ENCODE data around the gene TMEM132D. TPM values are rescaled to one million over a fixed set of nuclear protein-coding genes. Genes with fewer than 3 reads are reported as not detected.

Gene TMEM132D
- total and polyA plus RNA-seq, 8 donors: 0.19 to 2.8 (median 0.46) TPM

- no peak for FAIRE-seq
- Histone ChIP-seq H3K27ac (no peak overlapping the region), H3K9me3 (no peaks in the 10 kb centered on the region), H3K36me3 (no peaks in the 10 kb centered on the region), H3K4me3 (no peak overlapping the region), H3K4me1 (no peaks in the 10 kb centered on the region), H3K27me3 (peaks cover 0 to 10% (median 0%) of the 10 kb centered on the region in 4 donors)
- ATAC-seq: no peak
- no peak for DNase-seq
- TF ChIP-seq CTCF (IDR thresholded peaks at IDR 0.05): no peak
- 63 to 74% methylated on average over 9 of the region's 9 CpGs for WGBS, 2 donors
- intact Hi-C loops (cut with DNase I): no loop called here
Measured at GRCh38 chr12:129207084-129207483, 696.7 kb downstream of the TMEM132D start.

- no peaks in the 10 kb centered on the region for H3K36me3 ChIP-seq
- H3K4me1 ChIP-seq: no peaks in the 10 kb centered on the region
- no peaks in the 10 kb centered on the region for H3K9me3 ChIP-seq
- ATAC-seq (no peak), DNase-seq (no peak), FAIRE-seq (no peak)
- intact Hi-C loops (cut with DNase I): no loop called here
- whole genome bisulfite sequencing, 2 donors: 24 to 46% methylated on average over 2 of the region's 2 CpGs
- no peak overlapping the region for H3K27ac ChIP-seq
- no peak for TF ChIP-seq CTCF (IDR thresholded peaks at IDR 0.05)
- peaks cover 0 to 10% (median 0%) of the 10 kb centered on the region in 4 donors for H3K27me3 ChIP-seq
- H3K4me3 ChIP-seq: no peak overlapping the region
Measured at GRCh38 chr12:129203456-129203855, 700.4 kb downstream of the TMEM132D start.

GRCh38 chr12:129202109-129202814, 701.6 kb downstream of the TMEM132D start:
- FAIRE-seq: no peak
- TF ChIP-seq CTCF (IDR thresholded peaks at IDR 0.05): no peak
- H3K27ac ChIP-seq: no peak overlapping the region
- no peak for ATAC-seq
- no peaks in the 10 kb centered on the region for H3K9me3 ChIP-seq
- no peak for DNase-seq
- WGBS, 2 donors: 32 to 38% methylated on average over 6 of the region's 6 CpGs
- no peaks in the 10 kb centered on the region for H3K4me1 ChIP-seq
- peaks cover 0 to 10% (median 0%) of the 10 kb centered on the region in 4 donors for H3K27me3 ChIP-seq
- H3K36me3 ChIP-seq: no peaks in the 10 kb centered on the region
- intact Hi-C loops (cut with DNase I): no loop called here
- no peak overlapping the region for H3K4me3 ChIP-seq

GRCh38 chr12:129201029-129201428, 702.8 kb downstream of the TMEM132D start:
- no peaks in the 10 kb centered on the region for H3K36me3 ChIP-seq
- WGBS, 2 donors: 39 to 49% methylated on average over 2 of the region's 2 CpGs
- TF ChIP-seq CTCF (IDR thresholded peaks at IDR 0.05): no peak
- intact Hi-C loops (cut with DNase I): no loop called here
- no peak for DNase-seq
- H3K9me3 ChIP-seq: no peaks in the 10 kb centered on the region
- H3K27ac ChIP-seq: no peak overlapping the region
- no peak for ATAC-seq
- no peak overlapping the region for H3K4me3 ChIP-seq
- peaks cover 0 to 10% (median 0%) of the 10 kb centered on the region in 4 donors for H3K27me3 ChIP-seq
- FAIRE-seq: no peak
- no peaks in the 10 kb centered on the region for H3K4me1 ChIP-seq

- Histone ChIP-seq H3K36me3 (no peaks in the 10 kb centered on the region), H3K27ac (no peak overlapping the region), H3K27me3 (peaks cover 0 to 10% (median 0%) of the 10 kb centered on the region in 4 donors), H3K4me3 (no peak overlapping the region), H3K4me1 (no peaks in the 10 kb centered on the region), H3K9me3 (no peaks in the 10 kb centered on the region)
- no peak for FAIRE-seq
- DNase-seq: no peak
- no peak for TF ChIP-seq CTCF (IDR thresholded peaks at IDR 0.05)
- ATAC-seq: no peak
- 46 to 52% methylated on average over 8 of the region's 8 CpGs for WGBS, 2 donors
- intact Hi-C loops (cut with DNase I): no loop called here
Measured at GRCh38 chr12:129200576-129200975, 703.2 kb downstream of the TMEM132D start.
